ENCODE data around the gene LRIF1. TPM values are rescaled to one million over a fixed set of nuclear protein-coding genes. Genes with fewer than 3 reads are reported as not detected.
"Not testable (repeated sequence)": the region's sequence is repeated elsewhere in the genome, so short reads cannot be mapped to it uniquely, and the experiment has no call there.

LRIF1 gene
- total RNA-seq: 12.3 TPM
- polyA plus RNA-seq (ENCODE audit: insufficient read depth, low read depth, low replicate concordance): 5.2 TPM
- long read RNA-seq, donor 1, partial matches to known transcripts: 8 of 12 reads
- long read RNA-seq, donor 1, other reads (novel, unspliced or antisense): 0 of 12 reads
- long read RNA-seq, donor 2, partial matches to known transcripts: 0 of 2 reads
- long read RNA-seq, donor 2, other reads (novel, unspliced or antisense): 0 of 2 reads
- long read RNA-seq, donor 3, partial matches to known transcripts: 0 of 5 reads
- long read RNA-seq, donor 3, other reads (novel, unspliced or antisense): 0 of 5 reads
- long read RNA-seq, donor 4, partial matches to known transcripts: 0 of 1 reads
- long read RNA-seq, donor 4, other reads (novel, unspliced or antisense): 0 of 1 reads
- long read RNA-seq, donor 5: 0 reads
- long read RNA-seq, donor 6, partial matches to known transcripts: 0 of 2 reads
- long read RNA-seq, donor 6, other reads (novel, unspliced or antisense): 0 of 2 reads
- long read RNA-seq, donor 7, partial matches to known transcripts: 2 of 6 reads
- long read RNA-seq, donor 7, other reads (novel, unspliced or antisense): 3 of 6 reads
- long read RNA-seq, donor 8, partial matches to known transcripts: 7 of 9 reads
- long read RNA-seq, donor 8, other reads (novel, unspliced or antisense): 0 of 9 reads
- long read RNA-seq, donor 9, partial matches to known transcripts: 0 of 1 reads
- long read RNA-seq, donor 9, other reads (novel, unspliced or antisense): 0 of 1 reads
- long read RNA-seq, donor 10, partial matches to known transcripts: 0 of 2 reads
- long read RNA-seq, donor 10, other reads (novel, unspliced or antisense): 0 of 2 reads

GRCh38 chr1:110963691-110964454, at the start of gene LRIF1:
LRIF1 (minus strand) TSS chr1:110963922; CDS start chr1:110963688, 234 bp downstream.
- peak within 1 kb of the TSS; percentile 77 to 85 (median 79) for H3K9ac ChIP-seq (ENCODE audit: low read length in 3 of 3)
- FAIRE-seq (peak; percentile 87), DNase-seq (peak; percentile 99 to 100 (median 99))
- peaks cover 0 to 2% (median 0%) of the 10 kb centered on the region in 3 donors for H3K4me1 ChIP-seq (ENCODE audit: control insufficient read depth in 2 of 3, insufficient read depth in 2 of 3, low read depth in 1 of 3, low read length in 3 of 3)
- TF ChIP-seq CTCF (IDR thresholded peaks at IDR 0.05; ENCODE audit: borderline replicate concordance, extremely low read depth, insufficient read depth): no peak
- peaks cover 0 to 26% (median 0%) of the 10 kb centered on the region in 3 donors for H3K9me3 ChIP-seq (ENCODE audit: control insufficient read depth in 2 of 3, insufficient read depth in 1 of 3, low read length in 3 of 3)
- H3K27ac ChIP-seq (ENCODE audit: low read depth in 2 of 2, low read length in 2 of 2): peak within 1 kb of the TSS; percentile 94 to 98
- H3K27me3 ChIP-seq (ENCODE audit: control insufficient read depth, insufficient read depth, low read length): no peaks in the 10 kb centered on the region
- H3K36me3 ChIP-seq (ENCODE audit: control insufficient read depth in 2 of 3, insufficient read depth in 3 of 3, low read length in 3 of 3): no peaks in the 10 kb centered on the region
- intact Hi-C loops (cut with DNase I): no loop called here
- peak within 1 kb of the TSS; percentile 89 to 91 (median 91) for H3K4me3 ChIP-seq (ENCODE audit: low read length in 3 of 3)

- intact Hi-C loops (cut with DNase I): no loop called here
These were observed 44.3 kb upstream of the LRIF1 start for GRCh38 chr1:111008031-111008430.

GRCh38 chr1:111006556-111006955, 42.8 kb upstream of the LRIF1 start:
- Histone ChIP-seq H3K27me3 (ENCODE audit: control insufficient read depth, insufficient read depth, low read length) (no peaks in the 10 kb centered on the region), H3K4me3 (ENCODE audit: low read length in 3 of 3) (no peak overlapping the region), H3K9ac (ENCODE audit: low read length in 3 of 3) (no peak overlapping the region), H3K27ac (ENCODE audit: low read depth in 2 of 2, low read length in 2 of 2) (no peak overlapping the region), H3K36me3 (ENCODE audit: control insufficient read depth in 2 of 3, insufficient read depth in 3 of 3, low read length in 3 of 3) (no peaks in the 10 kb centered on the region), H3K4me1 (ENCODE audit: control insufficient read depth in 2 of 3, insufficient read depth in 2 of 3, low read depth in 1 of 3, low read length in 3 of 3) (no peaks in the 10 kb centered on the region), H3K9me3 (ENCODE audit: control insufficient read depth in 2 of 3, insufficient read depth in 1 of 3, low read length in 3 of 3) (peaks cover 0 to 13% (median 0%) of the 10 kb centered on the region in 3 donors)
- intact Hi-C loops (cut with DNase I): no loop called here
- FAIRE-seq: no peak
- TF ChIP-seq CTCF (IDR thresholded peaks at IDR 0.05; ENCODE audit: borderline replicate concordance, extremely low read depth, insufficient read depth): no peak
- DNase-seq: no peak

More at GRCh38 chr1:111008031-111008430, 44.3 kb upstream of the LRIF1 start:
- H3K4me1 ChIP-seq (ENCODE audit: control insufficient read depth in 2 of 3, insufficient read depth in 2 of 3, low read depth in 1 of 3, low read length in 3 of 3): no peaks in the 10 kb centered on the region
- no peak overlapping the region for H3K4me3 ChIP-seq (ENCODE audit: low read length in 3 of 3)
- no peak overlapping the region for H3K9ac ChIP-seq (ENCODE audit: low read length in 3 of 3)
- FAIRE-seq (no peak), DNase-seq (no peak)
- no peak overlapping the region for H3K27ac ChIP-seq (ENCODE audit: low read depth in 2 of 2, low read length in 2 of 2)
- H3K36me3 ChIP-seq (ENCODE audit: control insufficient read depth in 2 of 3, insufficient read depth in 3 of 3, low read length in 3 of 3): no peaks in the 10 kb centered on the region
- peaks cover 0 to 9% (median 0%) of the 10 kb centered on the region in 3 donors for H3K9me3 ChIP-seq (ENCODE audit: control insufficient read depth in 2 of 3, insufficient read depth in 1 of 3, low read length in 3 of 3)
- H3K27me3 ChIP-seq (ENCODE audit: control insufficient read depth, insufficient read depth, low read length): no peaks in the 10 kb centered on the region
- no peak for TF ChIP-seq CTCF (IDR thresholded peaks at IDR 0.05; ENCODE audit: borderline replicate concordance, extremely low read depth, insufficient read depth)

GRCh38 chr1:110999607-111000006, 35.9 kb upstream of the LRIF1 start:
- FAIRE-seq; H3K36me3 ChIP-seq (ENCODE audit: control insufficient read depth in 2 of 3, insufficient read depth in 3 of 3, low read length in 3 of 3): not testable (repeated sequence)

GRCh38 chr1:110992329-110992728, 28.6 kb upstream of the LRIF1 start:
- DNase-seq; intact Hi-C loops (cut with DNase I): not testable (repeated sequence)

More at GRCh38 chr1:110999607-111000006, 35.9 kb upstream of the LRIF1 start:
- H3K4me1 ChIP-seq (ENCODE audit: control insufficient read depth in 2 of 3, insufficient read depth in 2 of 3, low read depth in 1 of 3, low read length in 3 of 3); H3K4me3 ChIP-seq (ENCODE audit: low read length in 3 of 3); H3K9ac ChIP-seq (ENCODE audit: low read length in 3 of 3); H3K27ac ChIP-seq (ENCODE audit: low read depth in 2 of 2, low read length in 2 of 2); H3K27me3 ChIP-seq (ENCODE audit: control insufficient read depth, insufficient read depth, low read length); intact Hi-C loops (cut with DNase I); H3K9me3 ChIP-seq (ENCODE audit: control insufficient read depth in 2 of 3, insufficient read depth in 1 of 3, low read length in 3 of 3); DNase-seq: not testable (repeated sequence)

More at GRCh38 chr1:110992329-110992728, 28.6 kb upstream of the LRIF1 start:
- not testable (repeated sequence) for H3K9me3 ChIP-seq (ENCODE audit: control insufficient read depth in 2 of 3, insufficient read depth in 1 of 3, low read length in 3 of 3); H3K4me1 ChIP-seq (ENCODE audit: control insufficient read depth in 2 of 3, insufficient read depth in 2 of 3, low read depth in 1 of 3, low read length in 3 of 3); H3K27me3 ChIP-seq (ENCODE audit: control insufficient read depth, insufficient read depth, low read length); FAIRE-seq; H3K36me3 ChIP-seq (ENCODE audit: control insufficient read depth in 2 of 3, insufficient read depth in 3 of 3, low read length in 3 of 3); H3K9ac ChIP-seq (ENCODE audit: low read length in 3 of 3); H3K4me3 ChIP-seq (ENCODE audit: low read length in 3 of 3); H3K27ac ChIP-seq (ENCODE audit: low read depth in 2 of 2, low read length in 2 of 2)

Data from kidney (tissue), 22 donors.